ENCODE results near the gene IRF9. TPM values are rescaled to one million over a fixed set of nuclear protein-coding genes. Genes with fewer than 3 reads are reported as not detected.

The IRF9 gene
- total and polyA plus RNA-seq, 2 experiments from 2014 or later: 8.2 to 8.4 TPM

DNA sequence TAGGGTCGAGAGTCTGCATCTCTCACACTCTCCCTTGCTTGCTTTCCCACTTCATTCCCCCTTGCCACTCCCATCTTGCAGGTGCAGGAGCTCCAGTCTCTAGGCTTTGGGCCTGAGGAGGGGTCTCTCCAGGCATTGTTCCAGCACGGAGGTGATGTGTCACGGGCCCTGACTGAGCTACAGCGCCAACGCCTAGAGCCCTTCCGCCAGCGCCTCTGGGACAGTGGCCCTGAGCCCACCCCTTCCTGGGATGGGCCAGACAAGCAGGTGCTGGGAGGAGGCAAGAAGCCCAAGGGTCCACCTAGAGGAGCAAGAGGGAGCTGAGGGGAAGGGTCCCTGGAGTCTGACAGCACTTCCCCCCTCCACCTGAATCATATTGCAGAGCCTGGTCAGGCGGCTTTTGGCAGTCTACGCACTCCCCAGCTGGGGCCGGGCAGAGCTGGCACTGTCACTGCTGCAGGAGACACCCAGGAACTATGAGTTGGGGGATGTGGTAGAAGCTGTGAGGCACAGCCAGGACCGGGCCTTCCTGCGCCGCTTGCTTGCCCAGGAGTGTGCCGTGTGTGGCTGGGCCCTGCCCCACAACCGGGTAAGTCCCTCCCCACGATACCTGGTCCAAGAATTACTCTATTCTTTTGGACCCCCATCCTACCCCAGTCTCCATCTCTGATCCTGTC is 9.5 kb upstream of the IRF9 start:
- H4K20me1 ChIP-seq (replicated peaks; ENCODE audit: insufficient read depth): peaks cover 12% of the 10 kb centered on the region; the same call in 1 of the 2 replicates
- no peaks in the 10 kb centered on the region for H3K9me2 ChIP-seq (ENCODE audit: insufficient read depth)
- no peak overlapping the region for H3K4me3 ChIP-seq
- TF ChIP-seq CREB1 (CRISPR knock-in tag; IDR thresholded peaks at IDR 0.05; ENCODE audit: low read depth) (no peak), NANOG (IDR thresholded peaks at IDR 0.05; ENCODE audit: borderline replicate concordance) (no peak), ZNF114 (CRISPR knock-in tag; IDR thresholded peaks at IDR 0.05) (no peak)
- peaks cover 33% of the 10 kb centered on the region for H3K36me3 ChIP-seq (ENCODE audit: insufficient read depth)
- Mint-ChIP-seq H3K4me1 (peaks cover 10% of the 10 kb centered on the region; the same call in 2 of the 3 replicates), H3K36me3 (ENCODE audit: low read depth) (peaks cover 72% of the 10 kb centered on the region), H3K9me3 (no peaks in the 10 kb centered on the region; the same call in 2 of the 3 replicates), H3K27me3 (ENCODE audit: insufficient read depth, low read depth, poor library complexity) (peaks cover 11% of the 10 kb centered on the region), H3K4me3 (no peak overlapping the region), H3K27ac (no peak overlapping the region)
- DNase-seq (ENCODE audit: low spot score): no peak
- no peak overlapping the region for H3K4me2 ChIP-seq
- no peak overlapping the region for H2AFZ ChIP-seq
- ATAC-seq: no peak
- no peaks in the 10 kb centered on the region for H3F3A ChIP-seq (replicated peaks; ENCODE audit: low read depth)
- no peak overlapping the region for H3K27ac ChIP-seq (ENCODE audit: low read depth)
- no peaks in the 10 kb centered on the region for H3K27me3 ChIP-seq (ENCODE audit: insufficient read depth)
- peaks cover 23% of the 10 kb centered on the region for H3K79me2 ChIP-seq (replicated peaks; ENCODE audit: insufficient read depth)
- H3K4me1 ChIP-seq (ENCODE audit: insufficient read depth): peaks cover 6% of the 10 kb centered on the region; the same call in 1 of the 2 replicates

- peaks cover 79% of the 10 kb centered on the region for H3K36me3 Mint-ChIP-seq (ENCODE audit: low read depth)
- Histone ChIP-seq H4K20me1 (replicated peaks; ENCODE audit: insufficient read depth) (peaks cover 7% of the 10 kb centered on the region; the same call in 1 of the 2 replicates), H3K27ac (ENCODE audit: low read depth) (no peak overlapping the region), H3K79me2 (replicated peaks; ENCODE audit: insufficient read depth) (no peaks in the 10 kb centered on the region), H3K27me3 (ENCODE audit: insufficient read depth) (no peaks in the 10 kb centered on the region), H3F3A (replicated peaks; ENCODE audit: low read depth) (peaks cover under 1% of the 10 kb centered on the region; the same call in 1 of the 2 replicates), H2AFZ (no peak overlapping the region), H3K4me3 (no peak overlapping the region), H3K4me2 (no peak overlapping the region), H3K9me2 (ENCODE audit: insufficient read depth) (no peaks in the 10 kb centered on the region), H3K36me3 (ENCODE audit: insufficient read depth) (peaks cover 26% of the 10 kb centered on the region; the same call in 1 of the 2 replicates), H3K4me1 (ENCODE audit: insufficient read depth) (no peaks in the 10 kb centered on the region)
- H3K4me1 Mint-ChIP-seq: no peaks in the 10 kb centered on the region
- ATAC-seq: no peak
- H3K27me3 Mint-ChIP-seq (ENCODE audit: insufficient read depth, low read depth, poor library complexity): no peaks in the 10 kb centered on the region
- no peak overlapping the region for H3K4me3 Mint-ChIP-seq
- H3K27ac Mint-ChIP-seq: no peak overlapping the region
- no peaks in the 10 kb centered on the region; the same call in 2 of the 3 replicates for H3K9me3 Mint-ChIP-seq
- DNase-seq (ENCODE audit: low spot score): no peak
- TF ChIP-seq ZNF331 (CRISPR knock-in tag; IDR thresholded peaks at IDR 0.05; ENCODE audit: low read depth) (no peak), CTCF (conservative IDR thresholded peaks at IDR 0.05; ENCODE audit: low read depth in 2 of 2) (no peak), EZH2phosphoT487 (IDR thresholded peaks at IDR 0.05; ENCODE audit: unreplicated experiment) (no peak), NANOG (IDR thresholded peaks at IDR 0.05; ENCODE audit: borderline replicate concordance) (no peak), POLR2AphosphoS5 (IDR thresholded peaks at IDR 0.05; ENCODE audit: low read depth) (no peak), JUNB (IDR thresholded peaks at IDR 0.05; ENCODE audit: unreplicated experiment) (no peak), EZH2 (IDR thresholded peaks at IDR 0.05; ENCODE audit: low read depth, unreplicated experiment) (no peak), CREB1 (CRISPR knock-in tag; IDR thresholded peaks at IDR 0.05; ENCODE audit: low read depth) (no peak), STAT1 (IDR thresholded peaks at IDR 0.05; ENCODE audit: unreplicated experiment) (no peak), REST (IDR thresholded peaks at IDR 0.05; ENCODE audit: unreplicated experiment) (no peak), ZNF114 (CRISPR knock-in tag; IDR thresholded peaks at IDR 0.05) (no peak)
- TF ChIP-seq, protein P1, sequence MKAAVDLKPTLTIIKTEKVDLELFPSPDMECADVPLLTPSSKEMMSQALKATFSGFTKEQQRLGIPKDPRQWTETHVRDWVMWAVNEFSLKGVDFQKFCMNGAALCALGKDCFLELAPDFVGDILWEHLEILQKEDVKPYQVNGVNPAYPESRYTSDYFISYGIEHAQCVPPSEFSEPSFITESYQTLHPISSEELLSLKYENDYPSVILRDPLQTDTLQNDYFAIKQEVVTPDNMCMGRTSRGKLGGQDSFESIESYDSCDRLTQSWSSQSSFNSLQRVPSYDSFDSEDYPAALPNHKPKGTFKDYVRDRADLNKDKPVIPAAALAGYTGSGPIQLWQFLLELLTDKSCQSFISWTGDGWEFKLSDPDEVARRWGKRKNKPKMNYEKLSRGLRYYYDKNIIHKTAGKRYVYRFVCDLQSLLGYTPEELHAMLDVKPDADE (IDR thresholded peaks at IDR 0.05): no peak
Measured at GRCh38 chr14:24155100-24155499, 6.0 kb upstream of the IRF9 start.

Data from GM23338 (cell line).